Mesothelial cell of epicardium (in vitro differentiated cells): ENCODE data around the gene DTX4. TPM values are rescaled to one million over a fixed set of nuclear protein-coding genes. Genes with fewer than 3 reads are reported as not detected.

Experiments
- DNase-seq, 2 experiments: peaks; one replicate each; pipeline ENCODE4 v3.0.0; 2021; ENCODE audit warnings: low spot score in 2 of 2; ENCODE audit not compliant: unreplicated experiment in 2 of 2
- H3K27ac Mint-ChIP-seq: 2 replicates; pipeline ENCODE4 v1.8.0; 2021; ENCODE audit warnings: mixed read lengths
- H3K27me3 Mint-ChIP-seq: 2 replicates; pipeline ENCODE4 v1.8.0; 2021; ENCODE audit warnings: low read depth, mixed read lengths
- H3K36me3 Mint-ChIP-seq: 2 replicates; pipeline ENCODE4 v1.8.0; 2021; ENCODE audit warnings: mixed read lengths
- H3K4me1 Mint-ChIP-seq: 2 replicates; pipeline ENCODE4 v1.8.0; 2021; ENCODE audit warnings: mixed read lengths
- H3K4me3 Mint-ChIP-seq: 2 replicates; pipeline ENCODE4 v1.8.0; 2021; ENCODE audit warnings: mild to moderate bottlenecking, moderate library complexity, mixed read lengths
- H3K9me3 Mint-ChIP-seq: 2 replicates; pipeline ENCODE4 v1.8.0; 2021; ENCODE audit warnings: mixed read lengths
- total RNA-seq: library from RNA; stranded (reverse); gene quantifications from 3 replicates; pipeline ENCODE4 v1.2.1, GENCODE V29; 2021
- TF ChIP-seq, protein P1 (sequence below): fragments of 200-600 bp; sonication (generic); IDR thresholded peaks from one replicate; pipeline ENCODE4 v1.5.0; 2021; ENCODE audit warnings: antibody characterized with exemption; ENCODE audit not compliant: unreplicated experiment

Gene DTX4
- total RNA-seq, 1 donor from 2014 or later: 37.7 TPM

DNA sequence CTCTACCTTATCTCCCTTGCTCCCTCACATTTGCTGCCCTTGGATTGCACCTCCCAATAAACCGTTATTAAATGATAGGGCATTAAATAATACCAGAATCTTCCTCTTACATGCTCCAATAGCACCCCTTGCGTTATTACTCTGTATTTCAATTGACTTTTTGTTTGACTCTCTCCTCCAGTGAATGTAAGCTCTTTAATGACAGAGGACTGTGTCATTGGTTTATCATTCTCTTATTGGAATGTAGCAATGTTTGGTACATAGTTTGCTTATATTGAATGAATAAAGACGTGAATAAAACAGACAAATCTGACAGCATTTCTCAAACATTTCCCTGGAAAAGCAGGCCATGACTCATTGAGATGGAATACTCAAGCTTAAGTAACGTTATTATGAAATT, 49.5 kb downstream of the DTX4 start:
- Mint-ChIP-seq H3K36me3 (no peaks in the 10 kb centered on the region), H3K9me3 (no peaks in the 10 kb centered on the region), H3K4me3 (no peak overlapping the region), H3K4me1 (no peaks in the 10 kb centered on the region), H3K27me3 (peaks cover 4% of the 10 kb centered on the region), H3K27ac (no peak overlapping the region)
- TF ChIP-seq, protein P1, sequence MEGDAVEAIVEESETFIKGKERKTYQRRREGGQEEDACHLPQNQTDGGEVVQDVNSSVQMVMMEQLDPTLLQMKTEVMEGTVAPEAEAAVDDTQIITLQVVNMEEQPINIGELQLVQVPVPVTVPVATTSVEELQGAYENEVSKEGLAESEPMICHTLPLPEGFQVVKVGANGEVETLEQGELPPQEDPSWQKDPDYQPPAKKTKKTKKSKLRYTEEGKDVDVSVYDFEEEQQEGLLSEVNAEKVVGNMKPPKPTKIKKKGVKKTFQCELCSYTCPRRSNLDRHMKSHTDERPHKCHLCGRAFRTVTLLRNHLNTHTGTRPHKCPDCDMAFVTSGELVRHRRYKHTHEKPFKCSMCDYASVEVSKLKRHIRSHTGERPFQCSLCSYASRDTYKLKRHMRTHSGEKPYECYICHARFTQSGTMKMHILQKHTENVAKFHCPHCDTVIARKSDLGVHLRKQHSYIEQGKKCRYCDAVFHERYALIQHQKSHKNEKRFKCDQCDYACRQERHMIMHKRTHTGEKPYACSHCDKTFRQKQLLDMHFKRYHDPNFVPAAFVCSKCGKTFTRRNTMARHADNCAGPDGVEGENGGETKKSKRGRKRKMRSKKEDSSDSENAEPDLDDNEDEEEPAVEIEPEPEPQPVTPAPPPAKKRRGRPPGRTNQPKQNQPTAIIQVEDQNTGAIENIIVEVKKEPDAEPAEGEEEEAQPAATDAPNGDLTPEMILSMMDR: no peak
- no peak for DNase-seq

DNA sequence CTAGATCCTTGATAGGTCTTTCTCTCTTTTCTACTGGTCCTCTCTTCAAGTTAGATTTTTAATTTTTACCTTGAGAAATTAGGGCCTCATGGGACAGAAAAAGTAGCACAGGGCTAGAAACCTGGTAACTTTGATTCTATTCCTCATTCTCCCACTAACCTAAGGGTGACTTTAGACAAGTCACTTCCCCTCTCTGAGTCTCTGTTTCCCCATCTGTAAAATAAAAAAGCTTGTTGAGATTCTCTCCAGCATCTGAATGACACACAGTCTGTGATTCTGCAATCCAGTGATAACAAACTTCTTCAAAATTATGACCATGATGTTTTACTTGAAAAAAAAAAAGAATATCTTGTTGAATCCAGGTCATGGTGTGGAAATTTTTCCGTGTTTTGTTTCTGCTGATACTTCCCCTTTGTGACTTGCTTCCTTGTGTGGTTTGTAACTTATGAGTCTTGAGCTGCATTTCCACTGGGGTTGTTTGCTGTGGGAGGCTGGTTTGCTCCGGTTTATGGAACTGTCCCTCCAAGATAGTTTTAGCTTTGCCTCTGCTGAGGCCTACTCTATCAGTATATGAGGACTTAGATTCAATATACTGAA, 50.6 kb downstream of the DTX4 start:
- H3K4me1 Mint-ChIP-seq: no peaks in the 10 kb centered on the region
- H3K4me3 Mint-ChIP-seq: no peak overlapping the region
- H3K9me3 Mint-ChIP-seq: no peaks in the 10 kb centered on the region
- no peak for DNase-seq
- TF ChIP-seq, protein P1: no peak
- no peak overlapping the region for H3K27ac Mint-ChIP-seq
- H3K36me3 Mint-ChIP-seq: no peaks in the 10 kb centered on the region
- peaks cover 4% of the 10 kb centered on the region for H3K27me3 Mint-ChIP-seq

DNA sequence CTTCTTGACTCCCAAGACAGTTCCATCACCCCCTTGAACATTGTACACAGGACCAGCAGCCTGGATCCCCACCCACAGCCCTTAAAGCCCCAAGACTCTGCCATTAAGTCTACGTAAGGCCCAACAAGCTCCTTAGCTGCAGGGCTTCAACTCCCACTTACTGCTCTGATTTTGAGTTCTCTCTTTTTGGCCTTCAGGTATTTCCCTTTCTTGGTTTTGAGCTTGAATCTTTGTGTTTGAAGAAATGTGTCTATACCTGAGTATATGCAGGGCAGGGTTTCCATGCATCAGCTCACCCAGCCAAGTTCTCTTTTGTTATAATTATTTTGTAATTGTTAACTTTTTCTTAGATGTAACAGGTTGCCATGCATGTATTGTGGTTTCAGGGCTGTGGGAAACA, 51.2 kb downstream of the DTX4 start:
- Mint-ChIP-seq H3K4me3 (no peak overlapping the region), H3K36me3 (no peaks in the 10 kb centered on the region), H3K27ac (no peak overlapping the region), H3K9me3 (no peaks in the 10 kb centered on the region), H3K4me1 (no peaks in the 10 kb centered on the region), H3K27me3 (peaks cover 3% of the 10 kb centered on the region)
- DNase-seq: no peak
- TF ChIP-seq, protein P1: no peak

DNA sequence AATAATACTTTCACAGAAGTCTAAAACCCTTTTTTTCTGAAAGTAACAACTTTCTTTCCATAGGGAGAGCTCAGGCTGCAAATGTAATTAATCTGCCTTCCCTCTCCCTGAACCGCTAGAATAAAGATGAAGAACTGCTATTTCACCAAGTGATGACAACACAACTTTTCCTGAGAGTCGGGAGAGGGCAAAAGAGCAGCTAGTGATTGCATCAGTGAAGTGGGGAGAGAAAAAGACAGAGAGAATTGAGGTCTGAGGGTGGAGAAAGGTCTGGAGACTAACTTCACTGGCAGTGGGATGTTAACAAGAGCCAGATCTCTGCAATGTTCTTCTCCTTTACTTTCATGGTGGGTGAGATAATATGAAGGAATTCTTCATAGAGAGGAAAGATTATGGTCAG, 51.7 kb downstream of the DTX4 start:
- no peak for DNase-seq
- H3K4me3 Mint-ChIP-seq: no peak overlapping the region
- no peaks in the 10 kb centered on the region for H3K4me1 Mint-ChIP-seq
- H3K27me3 Mint-ChIP-seq: peaks cover 2% of the 10 kb centered on the region
- TF ChIP-seq, protein P1: no peak
- no peak overlapping the region for H3K27ac Mint-ChIP-seq
- no peaks in the 10 kb centered on the region for H3K36me3 Mint-ChIP-seq
- no peaks in the 10 kb centered on the region for H3K9me3 Mint-ChIP-seq

DNA sequence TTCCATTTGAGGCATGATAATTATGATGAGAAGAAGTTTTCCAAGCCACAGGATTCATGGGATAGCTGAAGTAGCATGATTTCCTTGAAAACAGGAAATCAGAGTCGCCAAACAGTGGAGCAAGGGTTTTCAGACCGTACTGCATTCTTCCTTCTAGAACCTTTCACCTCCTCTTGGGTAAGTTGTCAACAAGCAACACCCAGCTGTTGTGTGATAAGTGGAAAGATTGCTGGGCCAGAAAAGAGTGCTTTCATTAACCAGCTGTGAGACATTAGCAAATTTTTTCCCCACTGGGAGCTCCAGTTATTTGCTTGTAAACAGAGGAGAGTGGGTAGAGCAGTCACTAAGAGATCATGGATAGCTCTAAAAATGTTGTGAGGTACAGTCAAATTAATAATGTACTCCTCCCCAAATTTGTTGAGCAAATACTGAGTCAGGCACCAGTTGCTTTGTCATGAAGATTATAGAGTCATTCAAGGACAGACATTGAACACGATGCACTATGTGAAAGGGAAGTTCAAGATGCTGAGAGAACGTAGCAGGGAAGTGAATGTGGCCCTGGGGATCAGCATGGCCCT, 52.5 kb downstream of the DTX4 start:
- TF ChIP-seq, protein P1: no peak
- Mint-ChIP-seq H3K27ac (no peak overlapping the region), H3K4me3 (no peak overlapping the region)

DNA sequence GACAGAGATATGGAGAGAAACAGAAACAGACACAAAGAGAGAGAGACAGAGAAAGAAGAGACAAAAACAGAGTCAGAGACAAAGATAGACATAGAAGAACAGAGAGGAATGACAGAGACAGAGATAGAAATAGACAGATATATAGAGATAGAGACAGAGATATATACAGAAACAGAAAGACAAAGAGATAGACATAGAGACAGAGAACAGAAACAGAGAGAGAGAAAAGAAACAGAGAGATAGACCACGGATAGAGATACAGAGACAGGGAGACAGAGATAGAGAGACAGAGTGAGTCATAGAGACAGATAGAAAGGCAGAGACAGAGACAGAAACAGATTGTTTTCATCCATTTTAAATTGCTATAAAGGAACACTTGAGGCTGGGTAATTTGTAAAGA, 53.1 kb downstream of the DTX4 start:
- no peak overlapping the region for H3K27ac Mint-ChIP-seq

More for the DNA sequence above, 52.5 kb downstream of the DTX4 start:
- Mint-ChIP-seq H3K27me3 (peaks cover 2% of the 10 kb centered on the region), H3K4me1 (no peaks in the 10 kb centered on the region), H3K9me3 (no peaks in the 10 kb centered on the region), H3K36me3 (no peaks in the 10 kb centered on the region)
- no peak for DNase-seq

More for the DNA sequence above, 53.1 kb downstream of the DTX4 start:
- H3K9me3 Mint-ChIP-seq: no peaks in the 10 kb centered on the region
- H3K27me3 Mint-ChIP-seq: peaks cover 2% of the 10 kb centered on the region
- no peaks in the 10 kb centered on the region for H3K4me1 Mint-ChIP-seq
- H3K36me3 Mint-ChIP-seq: no peaks in the 10 kb centered on the region
- no peak for DNase-seq
- no peak overlapping the region for H3K4me3 Mint-ChIP-seq
- TF ChIP-seq, protein P1: no peak
